HEK293T (cell line): Measurements from ENCODE around the gene MRPL14.
"Not testable (repeated sequence)": the region's sequence is repeated elsewhere in the genome, so short reads cannot be mapped to it uniquely, and the experiment has no call there.

Experiments
- CTCF ChIA-PET: fragments of 350-600 bp; formaldehyde crosslinking; extraction: SDS; loops from one replicate; lab custom pipeline; 2021; ENCODE audit warnings: antibody characterized with exemption, inconsistent platforms; lab: Yijun Ruan, JAX
- POLR2A ChIA-PET: fragments of 350-600 bp; formaldehyde crosslinking; extraction: SDS; loops from one replicate; lab custom pipeline; 2020; ENCODE audit warnings: antibody characterized with exemption, inconsistent platforms; lab: Yijun Ruan, JAX
- DNase-seq: peaks from one replicate; pipeline ENCODE4 v3.0.0; 2012; ENCODE audit warnings: mixed read lengths; ENCODE audit errors: extremely low spot score
- ARNT ChIP-seq: fragments of 450-650 bp; IDR thresholded peaks from 2 replicates; pipeline ENCODE4 v1.6.1; 2017; ENCODE audit warnings: mild to moderate bottlenecking
- BHLHE40 ChIP-seq: fragments of 450-650 bp; IDR thresholded peaks from 2 replicates; pipeline ENCODE4 v1.6.1; 2016; ENCODE audit warnings: mild to moderate bottlenecking, moderate library complexity, borderline replicate concordance
- CTBP1 ChIP-seq: fragments of 450-650 bp; IDR thresholded peaks from 2 replicates; pipeline ENCODE4 v1.6.1; 2016; ENCODE audit warnings: borderline replicate concordance
- ELF4 ChIP-seq: fragments of 450-650 bp; IDR thresholded peaks from 2 replicates; pipeline ENCODE4 v1.6.1; 2017; ENCODE audit warnings: antibody characterized with exemption
- FOXA1 ChIP-seq: fragments of 450-650 bp; IDR thresholded peaks from 2 replicates; pipeline ENCODE4 v1.6.1; 2016; ENCODE audit warnings: mild to moderate bottlenecking
- FOXK2 ChIP-seq: fragments of 450-650 bp; IDR thresholded peaks from 2 replicates; pipeline ENCODE4 v1.6.1; 2016; ENCODE audit warnings: mild to moderate bottlenecking
- FOXM1 ChIP-seq: fragments of 450-650 bp; IDR thresholded peaks from 2 replicates; pipeline ENCODE4 v1.6.1; 2017; ENCODE audit warnings: mild to moderate bottlenecking, borderline replicate concordance
- HDGF ChIP-seq: fragments of 450-650 bp; IDR thresholded peaks from 2 replicates; pipeline ENCODE4 v1.6.1; 2017; ENCODE audit warnings: antibody characterized with exemption, borderline replicate concordance
- L3MBTL2 ChIP-seq: fragments of 450-650 bp; conservative IDR thresholded peaks from 2 replicates; pipeline ENCODE4 v1.6.1; 2016; ENCODE audit warnings: mild to moderate bottlenecking
- LEF1 ChIP-seq: fragments of 450-650 bp; IDR thresholded peaks from 2 replicates; pipeline ENCODE4 v1.6.1; 2017; ENCODE audit warnings: mild to moderate bottlenecking, borderline replicate concordance
- NFRKB ChIP-seq: fragments of 450-650 bp; IDR thresholded peaks from 2 replicates; pipeline ENCODE4 v1.6.1; 2016; ENCODE audit warnings: mild to moderate bottlenecking, moderate library complexity
- PKNOX1 ChIP-seq: fragments of 450-650 bp; IDR thresholded peaks from 2 replicates; pipeline ENCODE4 v1.6.1; 2016
- SP1 ChIP-seq: fragments of 450-650 bp; IDR thresholded peaks from 2 replicates; pipeline ENCODE4 v1.6.1; 2017
- SUZ12 ChIP-seq: fragments of 450-650 bp; IDR thresholded peaks from 2 replicates; pipeline ENCODE4 v1.6.1; 2016; ENCODE audit warnings: mild to moderate bottlenecking
- TARDBP ChIP-seq: fragments of 450-650 bp; IDR thresholded peaks from 2 replicates; pipeline ENCODE4 v1.6.1; 2016
- ZNF384 ChIP-seq: fragments of 450-650 bp; IDR thresholded peaks from 2 replicates; pipeline ENCODE4 v1.6.1; 2016

The MRPL14 gene

GRCh38 chr6:44146685-44147084 lies 19.4 kb upstream of the MRPL14 start:
- DNase-seq = no peak
- CTCF ChIA-PET = no interaction called here
- TF ChIP-seq PKNOX1 (no peak), SP1 (no peak), LEF1 (no peak), ELF4 (no peak), HDGF (no peak), NFRKB (no peak), L3MBTL2 (no peak), FOXM1 (no peak), ARNT (no peak), SUZ12 (no peak), BHLHE40 (no peak), CTBP1 (no peak), ZNF384 (no peak), FOXA1 (no peak), FOXK2 (no peak), TARDBP (no peak)
- POLR2A ChIA-PET = no interaction called here

- ChIA-PET POLR2A (no interaction called here), CTCF (interaction anchor here (0.6 kb wide), 1 partner anchor 83 kb away, joined by 6 read pairs; no protein-coding TSS in a partner anchor)
- TF ChIP-seq LEF1 = no peak
- no peak for TF ChIP-seq FOXM1
- TF ChIP-seq ZNF384 = no peak
- no peak for TF ChIP-seq CTBP1
- no peak for TF ChIP-seq HDGF
- TF ChIP-seq PKNOX1 = no peak
- no peak for TF ChIP-seq NFRKB
- TF ChIP-seq FOXA1 = no peak
- no peak for TF ChIP-seq L3MBTL2
- TF ChIP-seq ARNT = no peak
- TF ChIP-seq BHLHE40 = no peak
- no peak for TF ChIP-seq ELF4
- no peak for TF ChIP-seq FOXK2
- DNase-seq = no peak
These were observed 18.6 kb upstream of the MRPL14 start for GRCh38 chr6:44145839-44146238.

GRCh38 chr6:44144536-44144935 lies 17.3 kb upstream of the MRPL14 start:
- CTCF ChIA-PET = interaction anchor here (1.2 kb wide), 1 partner anchor 12 kb away, joined by 4 read pairs; no protein-coding TSS in a partner anchor
- POLR2A ChIA-PET, DNase-seq: not testable (repeated sequence)

GRCh38 chr6:44143731-44144130 lies 16.5 kb upstream of the MRPL14 start:
- ChIA-PET CTCF (no interaction called here), POLR2A (no interaction called here)
- no peak for DNase-seq
- no peak for TF ChIP-seq ARNT
- no peak for TF ChIP-seq ELF4

- CTCF ChIA-PET = no interaction called here
- POLR2A ChIA-PET = no interaction called here
- no peak for TF ChIP-seq NFRKB
- TF ChIP-seq CTBP1 = no peak
- no peak for TF ChIP-seq SUZ12
- TF ChIP-seq PKNOX1 = no peak
- TF ChIP-seq FOXM1 = no peak
- no peak for TF ChIP-seq LEF1
- no peak for TF ChIP-seq TARDBP
- TF ChIP-seq BHLHE40 = no peak
- no peak for TF ChIP-seq HDGF
- TF ChIP-seq ARNT = no peak
- TF ChIP-seq L3MBTL2 = no peak
- TF ChIP-seq ELF4 = no peak
- TF ChIP-seq FOXK2 = no peak
- TF ChIP-seq SP1 = no peak
- no peak for TF ChIP-seq FOXA1
- no peak for TF ChIP-seq ZNF384
- DNase-seq = no peak
These were observed 15.6 kb upstream of the MRPL14 start for GRCh38 chr6:44142835-44143234.

- TF ChIP-seq HDGF (no peak), TARDBP (no peak), FOXK2 (no peak), FOXA1 (no peak), SP1 (no peak), ZNF384 (no peak), SUZ12 (no peak), CTBP1 (no peak), ARNT (no peak), BHLHE40 (no peak), ELF4 (no peak), FOXM1 (no peak), PKNOX1 (no peak), LEF1 (no peak), NFRKB (no peak), L3MBTL2 (no peak)
- no peak for DNase-seq
- ChIA-PET CTCF (no interaction called here), POLR2A (no interaction called here)
These were observed 12.1 kb upstream of the MRPL14 start for GRCh38 chr6:44139351-44139743.
